Fibroblast of the conjunctiva (primary cell): ENCODE measurements around the gene CAMK4.
A peak's percentile ranks its signal among the peaks of the same experiment; 100 is the strongest.

Experiments used
- DNase-seq: peaks from one replicate; pipeline ENCODE4 v3.0.0-alpha.2; 2010; ENCODE audit warnings: low read depth

CAMK4 gene

GRCh38 chr5:111223787-111224560 is at the start of gene CAMK4:
Gene CAMK4 (plus strand): TSS chr5:111224384. CDS start chr5:111224484, 100 bp downstream.
- peak; percentile 63 for DNase-seq

- no peak for DNase-seq
Measured at GRCh38 chr5:111183064-111183463, 41.1 kb upstream of the CAMK4 start.

GRCh38 chr5:111187079-111187478 is 37.1 kb upstream of the CAMK4 start:
- no peak for DNase-seq

- DNase-seq, result no peak
Measured at GRCh38 chr5:111194053-111194452, 30.1 kb upstream of the CAMK4 start.

- DNase-seq, result no peak
Measured at GRCh38 chr5:111194925-111195324, 29.3 kb upstream of the CAMK4 start.

- no peak for DNase-seq
Measured at GRCh38 chr5:111197523-111197922, 26.7 kb upstream of the CAMK4 start.

- no peak for DNase-seq
Measured at GRCh38 chr5:111198281-111198966, 25.8 kb upstream of the CAMK4 start.

- no peak for DNase-seq
Measured at GRCh38 chr5:111200828-111201227, 23.4 kb upstream of the CAMK4 start.

- no peak for DNase-seq
Measured at GRCh38 chr5:111201705-111202104, 22.5 kb upstream of the CAMK4 start.

- DNase-seq, result no peak
Measured at GRCh38 chr5:111211341-111211740, 12.8 kb upstream of the CAMK4 start.

GRCh38 chr5:111214052-111214742 is 10.0 kb upstream of the CAMK4 start:
- DNase-seq, result no peak

- no peak for DNase-seq
Measured at GRCh38 chr5:111215971-111216370, 8.2 kb upstream of the CAMK4 start.

- DNase-seq, result no peak
Measured at GRCh38 chr5:111221139-111221538, 3.0 kb upstream of the CAMK4 start.

GRCh38 chr5:111223101-111223786 is 940 bp upstream of the CAMK4 start:
- no peak for DNase-seq

- DNase-seq, result no peak
Measured at GRCh38 chr5:111224561-111225345, 569 bp downstream of the CAMK4 start.

- DNase-seq, result no peak
Measured at GRCh38 chr5:111225926-111226325, 1.7 kb downstream of the CAMK4 start.

GRCh38 chr5:111226556-111226955 is 2.4 kb downstream of the CAMK4 start:
- DNase-seq, result no peak

GRCh38 chr5:111227226-111227782 is 3.1 kb downstream of the CAMK4 start:
- no peak for DNase-seq

- DNase-seq, result peak; percentile 18
Measured at GRCh38 chr5:111227801-111228200, 3.6 kb downstream of the CAMK4 start.

- DNase-seq, result no peak
Measured at GRCh38 chr5:111228520-111229220, 4.5 kb downstream of the CAMK4 start.
